ENCODE data around the gene ALDH1A3. TPM values are rescaled to one million over a fixed set of nuclear protein-coding genes. Genes with fewer than 3 reads are reported as not detected.

ALDH1A3 gene
- total RNA-seq, 2 experiments from 2014 or later: not detected

DNA sequence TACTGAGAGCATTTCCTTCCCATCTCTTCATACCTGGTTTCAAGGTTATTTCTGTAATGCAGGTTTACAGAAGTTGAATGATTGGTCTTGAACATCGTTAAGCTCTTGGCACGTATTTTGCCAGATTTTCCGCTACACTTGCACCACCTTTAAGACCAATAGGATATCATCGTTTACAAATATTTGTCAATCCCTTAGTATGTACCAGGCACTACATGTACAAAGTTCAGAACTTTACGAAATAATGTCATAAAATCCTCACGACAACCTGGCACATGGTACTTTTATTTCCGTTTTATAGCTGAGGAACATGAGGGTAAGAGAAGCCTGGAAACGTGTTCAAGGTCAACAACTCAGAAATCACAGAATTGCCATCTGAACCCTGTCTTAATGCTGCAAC, 45.8 kb downstream of the ALDH1A3 start:
- no peak for DNase-seq
- no peaks in the 10 kb centered on the region for H3K36me3 ChIP-seq (ENCODE audit: insufficient read depth, low read length)
- peaks cover 12 to 14% of the 10 kb centered on the region in 2 experiments for H3K27me3 ChIP-seq (ENCODE audit: control insufficient read depth in 1 of 2, insufficient read depth in 2 of 2, low read length in 2 of 2)
- POLR2A ChIA-PET: no interaction called here
- peaks cover 55% of the 10 kb centered on the region for H3K27me3 Mint-ChIP-seq
- TF ChIP-seq, protein P1, sequence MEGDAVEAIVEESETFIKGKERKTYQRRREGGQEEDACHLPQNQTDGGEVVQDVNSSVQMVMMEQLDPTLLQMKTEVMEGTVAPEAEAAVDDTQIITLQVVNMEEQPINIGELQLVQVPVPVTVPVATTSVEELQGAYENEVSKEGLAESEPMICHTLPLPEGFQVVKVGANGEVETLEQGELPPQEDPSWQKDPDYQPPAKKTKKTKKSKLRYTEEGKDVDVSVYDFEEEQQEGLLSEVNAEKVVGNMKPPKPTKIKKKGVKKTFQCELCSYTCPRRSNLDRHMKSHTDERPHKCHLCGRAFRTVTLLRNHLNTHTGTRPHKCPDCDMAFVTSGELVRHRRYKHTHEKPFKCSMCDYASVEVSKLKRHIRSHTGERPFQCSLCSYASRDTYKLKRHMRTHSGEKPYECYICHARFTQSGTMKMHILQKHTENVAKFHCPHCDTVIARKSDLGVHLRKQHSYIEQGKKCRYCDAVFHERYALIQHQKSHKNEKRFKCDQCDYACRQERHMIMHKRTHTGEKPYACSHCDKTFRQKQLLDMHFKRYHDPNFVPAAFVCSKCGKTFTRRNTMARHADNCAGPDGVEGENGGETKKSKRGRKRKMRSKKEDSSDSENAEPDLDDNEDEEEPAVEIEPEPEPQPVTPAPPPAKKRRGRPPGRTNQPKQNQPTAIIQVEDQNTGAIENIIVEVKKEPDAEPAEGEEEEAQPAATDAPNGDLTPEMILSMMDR (IDR thresholded peaks at IDR 0.05): no peak
- no peak for ATAC-seq (ENCODE audit: poor library complexity)
- no peaks in the 10 kb centered on the region for H3K9me3 Mint-ChIP-seq
- H3K4me3 ChIP-seq (ENCODE audit: low read length): no peak overlapping the region
- no peak overlapping the region for H3K4me3 Mint-ChIP-seq
- no peaks in the 10 kb centered on the region for H3K36me3 Mint-ChIP-seq (ENCODE audit: low read depth)
- no peak overlapping the region for H3K27ac ChIP-seq (ENCODE audit: low read depth in 1 of 2, low read length in 2 of 2)
- no peaks in the 10 kb centered on the region for H3K9me3 ChIP-seq (ENCODE audit: control insufficient read depth in 1 of 2, insufficient read depth in 1 of 2, low read length in 2 of 2)
- no peaks in the 10 kb centered on the region for H3K4me1 Mint-ChIP-seq (ENCODE audit: low read depth)
- intact Hi-C loops (cut with DNase I, micrococcal nuclease): no loop called here
- H3K27ac Mint-ChIP-seq: no peak overlapping the region
- H3K4me1 ChIP-seq (ENCODE audit: insufficient read depth, low read length): no peaks in the 10 kb centered on the region
- CTCF ChIA-PET: no interaction called here

DNA sequence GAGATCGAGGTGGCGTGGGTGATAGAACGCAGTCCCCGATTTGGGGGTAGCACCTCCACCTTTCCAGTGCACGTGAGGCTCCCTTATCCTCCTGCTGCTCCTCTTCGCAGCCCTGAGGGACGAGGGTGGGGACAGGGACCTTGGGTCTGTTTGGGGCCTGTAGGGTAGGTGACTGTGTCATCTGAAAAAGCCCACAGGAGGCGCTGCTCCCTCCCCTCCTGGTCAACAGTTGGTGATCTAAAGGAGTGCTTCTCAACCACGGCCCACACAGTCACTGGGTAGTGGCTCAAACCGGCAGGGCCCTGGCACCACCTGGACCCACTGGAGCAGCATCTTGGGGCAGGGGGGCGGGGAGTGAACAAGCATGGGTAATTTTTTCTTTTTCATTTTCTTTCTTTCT, 46.6 kb downstream of the ALDH1A3 start:
- TF ChIP-seq, protein P1 (IDR thresholded peaks at IDR 0.05): no peak
- Histone ChIP-seq H3K36me3 (ENCODE audit: insufficient read depth, low read length) (no peaks in the 10 kb centered on the region), H3K27ac (ENCODE audit: low read depth in 1 of 2, low read length in 2 of 2) (no peak overlapping the region), H3K9me3 (ENCODE audit: control insufficient read depth in 1 of 2, insufficient read depth in 1 of 2, low read length in 2 of 2) (no peaks in the 10 kb centered on the region), H3K4me1 (ENCODE audit: insufficient read depth, low read length) (no peaks in the 10 kb centered on the region), H3K4me3 (ENCODE audit: low read length) (no peak overlapping the region), H3K27me3 (ENCODE audit: control insufficient read depth in 1 of 2, insufficient read depth in 2 of 2, low read length in 2 of 2) (peaks cover 6 to 7% of the 10 kb centered on the region in 2 experiments)
- DNase-seq: no peak
- ChIA-PET CTCF (no interaction called here), POLR2A (no interaction called here)
- no peaks in the 10 kb centered on the region for H3K4me1 Mint-ChIP-seq (ENCODE audit: low read depth)
- intact Hi-C loops (cut with DNase I, micrococcal nuclease): no loop called here
- H3K36me3 Mint-ChIP-seq (ENCODE audit: low read depth): no peaks in the 10 kb centered on the region
- peaks cover 52% of the 10 kb centered on the region for H3K27me3 Mint-ChIP-seq
- no peak for ATAC-seq (ENCODE audit: poor library complexity)
- H3K4me3 Mint-ChIP-seq: no peak overlapping the region
- H3K9me3 Mint-ChIP-seq: no peaks in the 10 kb centered on the region
- no peak overlapping the region for H3K27ac Mint-ChIP-seq

DNA sequence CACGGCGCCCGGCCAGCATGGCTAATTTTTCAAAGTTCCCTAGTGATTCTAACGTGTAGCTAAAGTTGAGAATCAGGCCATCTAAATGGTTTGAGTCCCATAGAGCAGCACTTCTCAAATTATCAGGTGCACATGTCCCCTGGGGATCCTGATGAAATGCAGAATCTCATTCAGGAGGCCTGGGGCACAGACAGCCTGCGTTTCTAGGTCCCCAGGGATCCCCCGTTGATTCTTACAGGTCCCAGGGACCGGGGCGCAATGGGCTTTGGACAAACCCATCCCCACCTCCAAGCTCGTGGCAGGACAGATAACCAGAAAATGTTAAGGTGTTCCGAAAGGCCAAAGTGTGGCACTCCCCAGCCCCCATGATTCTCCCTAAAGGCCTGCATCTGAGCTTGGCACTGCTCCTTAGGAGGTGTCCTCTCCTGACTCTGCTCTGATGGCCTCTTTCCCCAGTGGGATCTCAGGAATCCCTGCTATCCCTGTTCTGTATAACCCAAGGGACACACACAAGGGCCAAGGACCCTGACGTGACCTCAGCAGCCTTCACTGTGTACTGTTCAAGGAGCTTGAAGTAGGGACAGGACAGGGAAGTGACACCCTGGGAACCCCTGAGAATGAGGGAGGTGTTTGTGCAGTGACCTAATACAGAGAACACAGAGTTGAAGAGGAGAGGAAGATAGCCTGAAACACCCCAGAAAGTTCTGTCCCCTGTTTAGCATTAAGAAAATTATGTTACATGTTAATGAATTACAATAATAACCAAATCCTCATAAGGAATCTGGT, 47.5 kb downstream of the ALDH1A3 start:
- Mint-ChIP-seq H3K4me1 (ENCODE audit: low read depth) (no peaks in the 10 kb centered on the region), H3K27ac (no peak overlapping the region), H3K4me3 (no peak overlapping the region), H3K27me3 (peaks cover 43% of the 10 kb centered on the region), H3K9me3 (no peaks in the 10 kb centered on the region), H3K36me3 (ENCODE audit: low read depth) (no peaks in the 10 kb centered on the region)
- ATAC-seq (ENCODE audit: poor library complexity): no peak
- Histone ChIP-seq H3K27me3 (ENCODE audit: control insufficient read depth in 1 of 2, insufficient read depth in 2 of 2, low read length in 2 of 2) (peaks cover 0 to 4% of the 10 kb centered on the region in 2 experiments), H3K4me1 (ENCODE audit: insufficient read depth, low read length) (no peaks in the 10 kb centered on the region), H3K27ac (ENCODE audit: low read depth in 1 of 2, low read length in 2 of 2) (no peak overlapping the region), H3K9me3 (ENCODE audit: control insufficient read depth in 1 of 2, insufficient read depth in 1 of 2, low read length in 2 of 2) (no peaks in the 10 kb centered on the region), H3K4me3 (ENCODE audit: low read length) (no peak overlapping the region), H3K36me3 (ENCODE audit: insufficient read depth, low read length) (no peaks in the 10 kb centered on the region)
- DNase-seq: no peak
- POLR2A ChIA-PET: no interaction called here
- intact Hi-C loops (cut with DNase I, micrococcal nuclease): no loop called here
- TF ChIP-seq, protein P1 (IDR thresholded peaks at IDR 0.05): no peak
- CTCF ChIA-PET: no interaction called here
